Mesodermal cell (in vitro differentiated cells): Measurements from ENCODE around the gene APOLD1.
"Not testable (repeated sequence)": the region's sequence is repeated elsewhere in the genome, so short reads cannot be mapped to it uniquely, and the experiment has no call there.

Experiments
- H3K27ac ChIP-seq: 2 replicates; pipeline ENCODE4 v1.7.0; 2013; ENCODE audit warnings: mild to moderate bottlenecking, low read depth, low read length, moderate library complexity; ENCODE audit not compliant: severe bottlenecking
- H3K36me3 ChIP-seq: 2 replicates; pipeline ENCODE4 v1.7.1; 2013; ENCODE audit warnings: mild to moderate bottlenecking, low read length, moderate library complexity; ENCODE audit not compliant: control insufficient read depth, insufficient read depth
- H3K4me1 ChIP-seq: one replicate; pipeline ENCODE4 v1.7.1; 2013; ENCODE audit warnings: mild to moderate bottlenecking, low read length; ENCODE audit not compliant: insufficient read depth, control insufficient read depth, poor library complexity, severe bottlenecking
- H3K4me3 ChIP-seq: 2 replicates; pipeline ENCODE4 v1.7.0; 2013; ENCODE audit warnings: low read length, control low read depth, mild to moderate bottlenecking; ENCODE audit not compliant: insufficient read depth, poor library complexity, severe bottlenecking; ENCODE audit errors: extremely low read depth
- H3K9me3 ChIP-seq: 2 replicates; pipeline ENCODE4 v1.7.1; 2013; ENCODE audit warnings: mild to moderate bottlenecking, low read length, moderate library complexity; ENCODE audit not compliant: control insufficient read depth
- WGBS, 2 experiments: methylation state at CpG; one replicate each; pipeline ENCODE4 v1.1.5; 2013; ENCODE audit warnings: missing lambda C conversion rate in 2 of 2; ENCODE audit not compliant: insufficient coverage in 2 of 2; 5-methylcytosine and 5-hydroxymethylcytosine counted together

APOLD1 gene

GRCh38 chr12:12821975-12822374, 36.5 kb downstream of the APOLD1 start:
- Histone ChIP-seq H3K27ac (no peak overlapping the region), H3K36me3 (peaks cover 80% of the 10 kb centered on the region), H3K9me3 (no peaks in the 10 kb centered on the region), H3K4me1 (peaks cover 49% of the 10 kb centered on the region), H3K4me3 (no peak overlapping the region)
- WGBS, 2 experiments: 92 to 93% methylated on average over 6 of the region's 6 CpGs

GRCh38 chr12:12822886-12823285, 37.4 kb downstream of the APOLD1 start:
- Histone ChIP-seq H3K27ac (no peak overlapping the region), H3K4me3 (no peak overlapping the region), H3K4me1 (peaks cover 49% of the 10 kb centered on the region), H3K36me3 (peaks cover 80% of the 10 kb centered on the region), H3K9me3 (no peaks in the 10 kb centered on the region)
- WGBS, 2 experiments: 100% methylated on average over 1 to 2 of the region's 4 CpGs

GRCh38 chr12:12823300-12823699, 37.8 kb downstream of the APOLD1 start:
- H3K27ac ChIP-seq: no peak overlapping the region
- WGBS, 2 experiments: 100% methylated on average over 2 of the region's 2 CpGs; no CpG with 5 or more reads in 1 of the 2 experiments
- no peak overlapping the region for H3K4me3 ChIP-seq
- peaks cover 49% of the 10 kb centered on the region for H3K4me1 ChIP-seq
- no peaks in the 10 kb centered on the region for H3K9me3 ChIP-seq
- peaks cover 82% of the 10 kb centered on the region for H3K36me3 ChIP-seq

GRCh38 chr12:12823811-12824210, 38.4 kb downstream of the APOLD1 start:
- Histone ChIP-seq H3K27ac (no peak overlapping the region), H3K9me3 (no peaks in the 10 kb centered on the region), H3K36me3 (peaks cover 82% of the 10 kb centered on the region), H3K4me3 (no peak overlapping the region), H3K4me1 (peaks cover 45% of the 10 kb centered on the region)
- WGBS, 2 experiments: 100% methylated on average over 2 to 3 of the region's 5 CpGs

- Histone ChIP-seq H3K9me3 (no peaks in the 10 kb centered on the region), H3K27ac (peak overlapping the region; percentile 62), H3K4me3 (no peak overlapping the region), H3K36me3 (peaks cover 49% of the 10 kb centered on the region), H3K4me1 (peaks cover 17% of the 10 kb centered on the region)
- WGBS, 2 experiments: 96 to 97% methylated on average over 4 of the region's 7 CpGs
Observed at GRCh38 chr12:12835378-12836146, 50.1 kb downstream of the APOLD1 start.

GRCh38 chr12:12836571-12836970, 51.1 kb downstream of the APOLD1 start:
- Histone ChIP-seq H3K4me1 (peaks cover 17% of the 10 kb centered on the region), H3K27ac (no peak overlapping the region), H3K4me3 (no peak overlapping the region), H3K9me3 (no peaks in the 10 kb centered on the region), H3K36me3 (peaks cover 43% of the 10 kb centered on the region)
- WGBS, 2 experiments: 79 to 91% methylated on average over 4 to 5 of the region's 6 CpGs

GRCh38 chr12:12837025-12837812, 51.8 kb downstream of the APOLD1 start:
- 67 to 73% methylated on average over 15 of the region's 15 CpGs for WGBS, 2 experiments

GRCh38 chr12:12837813-12838153, 52.3 kb downstream of the APOLD1 start:
- WGBS, 2 experiments: 100% methylated on average over 1 to 3 of the region's 3 CpGs
- H3K27ac ChIP-seq: no peak overlapping the region
- peaks cover 31% of the 10 kb centered on the region for H3K36me3 ChIP-seq

More at GRCh38 chr12:12837025-12837812, 51.8 kb downstream of the APOLD1 start:
- H3K36me3 ChIP-seq: peaks cover 36% of the 10 kb centered on the region
- H3K4me3 ChIP-seq: no peak overlapping the region
- H3K9me3 ChIP-seq: no peaks in the 10 kb centered on the region
- H3K4me1 ChIP-seq: peaks cover 17% of the 10 kb centered on the region
- H3K27ac ChIP-seq: no peak overlapping the region

GRCh38 chr12:12839003-12839395, 53.5 kb downstream of the APOLD1 start:
- H3K27ac ChIP-seq: no peak overlapping the region
- no peak overlapping the region for H3K4me3 ChIP-seq
- H3K36me3 ChIP-seq: peaks cover 19% of the 10 kb centered on the region
- no peaks in the 10 kb centered on the region for H3K9me3 ChIP-seq
- peaks cover 17% of the 10 kb centered on the region for H3K4me1 ChIP-seq
- 78 to 100% methylated on average over 1 of the region's 1 CpG for WGBS, 2 experiments

More at GRCh38 chr12:12837813-12838153, 52.3 kb downstream of the APOLD1 start:
- peaks cover 17% of the 10 kb centered on the region for H3K4me1 ChIP-seq
- no peak overlapping the region for H3K4me3 ChIP-seq
- H3K9me3 ChIP-seq: no peaks in the 10 kb centered on the region

GRCh38 chr12:12839439-12839838, 54.0 kb downstream of the APOLD1 start:
- H3K4me1 ChIP-seq: peaks cover 17% of the 10 kb centered on the region
- H3K4me3 ChIP-seq, H3K9me3 ChIP-seq, H3K27ac ChIP-seq: not testable (repeated sequence)
- WGBS, 2 experiments: 88 to 89% methylated on average over 6 to 8 of the region's 10 CpGs
- H3K36me3 ChIP-seq: peaks cover 16% of the 10 kb centered on the region
